Subcutaneous adipose tissue (tissue), 4 donors: ENCODE data around the gene TNFAIP2. TPM values are rescaled to one million over a fixed set of nuclear protein-coding genes. Genes with fewer than 3 reads are reported as not detected.

Source experiments
- CTCF ChIP-seq: fragments of 450-650 bp; IDR thresholded peaks from one replicate; pipeline ENCODE4 v1.5.1; 2016; ENCODE audit warnings: low read depth, mild to moderate bottlenecking, control low read depth, antibody characterized with exemption, moderate library complexity
- total RNA-seq, 4 donors: library from RNA; depleted of rRNA; stranded (reverse); fragments of >200 nt; gene quantifications; one replicate each; pipeline ENCODE4 v1.1.0, GENCODE V29; 2016

Gene TNFAIP2
- total RNA-seq, 4 donors from 2014 or later, result 54.7 to 145 (median 65.4) TPM

DNA sequence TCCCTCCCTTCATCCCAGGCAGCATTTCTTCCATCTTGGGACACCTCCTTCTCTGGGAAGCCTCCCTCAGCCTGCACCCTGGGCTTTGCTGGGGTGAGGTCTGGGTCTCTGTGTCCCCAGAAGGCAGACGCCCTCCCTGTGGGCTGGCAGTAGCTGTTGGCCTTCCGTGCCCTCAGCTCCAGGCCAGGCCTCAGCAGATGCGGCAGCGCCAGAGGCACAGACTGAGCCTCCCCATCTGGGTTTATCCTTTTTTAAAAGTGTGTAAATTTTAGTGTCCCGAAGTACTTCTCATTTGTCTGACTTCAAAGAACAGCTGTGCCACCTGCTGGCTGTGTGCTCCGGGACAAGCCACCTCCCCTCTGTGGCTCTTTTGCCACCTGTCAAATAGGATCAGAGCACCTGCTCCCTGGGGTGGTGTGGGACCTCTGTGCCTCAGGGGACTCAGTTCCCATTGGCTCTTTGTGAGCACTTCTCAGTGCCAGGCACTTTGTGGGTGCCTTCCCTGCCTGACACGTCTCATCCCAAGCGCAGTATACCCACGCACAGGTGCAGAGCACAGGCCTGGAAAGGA lies 17.6 kb upstream of the TNFAIP2 start:
- TF ChIP-seq CTCF, result no peak

DNA sequence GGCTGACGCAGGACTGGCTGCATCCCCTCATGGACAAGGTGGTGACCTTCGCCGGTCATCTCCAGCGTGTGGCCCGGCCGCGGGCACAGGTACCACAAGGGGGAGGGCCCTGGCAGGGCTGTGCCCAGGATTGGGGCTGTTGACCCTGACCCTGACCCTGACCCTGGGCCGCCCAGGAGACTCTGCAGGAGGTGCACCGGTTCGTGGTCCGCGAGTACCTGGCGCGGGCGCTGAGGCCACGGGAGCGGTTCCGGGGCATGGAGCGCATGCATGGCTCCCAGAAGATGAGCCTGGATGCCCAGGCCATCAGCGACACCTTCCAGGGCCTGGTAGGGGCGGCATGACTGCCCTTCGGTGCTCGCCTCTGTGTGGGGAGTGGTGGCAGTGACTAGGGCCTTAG lies 15.8 kb upstream of the TNFAIP2 start:
- TF ChIP-seq CTCF, result no peak

DNA sequence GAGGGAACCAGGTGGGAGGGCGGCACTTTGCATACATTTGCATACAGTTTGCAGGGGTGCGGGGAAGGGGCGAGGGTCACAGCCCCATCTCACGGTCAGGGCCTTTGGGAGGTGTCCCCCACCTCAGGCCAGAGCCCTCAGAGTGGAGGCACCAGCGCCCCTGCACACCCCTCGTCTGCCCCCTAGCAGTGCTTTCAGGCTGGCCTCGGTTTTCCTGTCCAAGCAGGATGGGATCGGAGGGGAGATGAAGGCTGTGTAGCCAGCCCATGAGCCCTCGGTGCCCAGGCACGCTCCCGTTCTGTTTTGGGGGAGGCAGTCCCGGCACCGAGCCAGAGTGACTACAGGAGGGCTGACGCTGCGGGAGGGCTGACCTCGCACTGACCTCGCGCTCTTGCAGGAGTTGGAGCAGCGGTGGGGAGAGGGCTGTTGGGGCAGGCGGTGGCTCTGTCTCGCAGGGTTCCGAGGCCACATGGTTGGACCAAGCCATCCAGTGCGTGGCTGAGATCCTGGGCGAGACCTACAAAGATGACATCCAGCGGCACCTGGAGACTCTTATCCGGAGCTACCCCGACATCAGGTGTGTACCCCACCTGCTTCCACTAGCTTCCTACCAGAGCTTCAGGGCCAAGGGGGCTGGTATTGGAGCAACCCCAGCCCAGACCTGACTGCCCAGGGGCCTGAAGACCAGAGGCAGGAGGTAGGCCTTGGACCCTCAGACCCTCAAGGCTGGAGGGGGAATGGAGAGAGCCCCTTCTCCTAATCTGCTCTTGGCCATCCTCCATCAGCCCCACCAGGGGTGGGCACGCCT lies 15.1 kb upstream of the TNFAIP2 start:
- TF ChIP-seq CTCF, result no peak

- TF ChIP-seq CTCF, result no peak
Measured at GRCh38 chr14:103108749-103109207, 14.5 kb upstream of the TNFAIP2 start.

- no peak for TF ChIP-seq CTCF
Measured at GRCh38 chr14:103109535-103110441, 13.5 kb upstream of the TNFAIP2 start.

- TF ChIP-seq CTCF, result no peak
Measured at GRCh38 chr14:103110681-103111231, 12.5 kb upstream of the TNFAIP2 start.
